GM12892 (cell line): ENCODE results near the gene SLC66A2.

Source experiments
- POLR2A ChIP-seq: IDR thresholded peaks from 2 replicates; pipeline ENCODE4 v1.6.1; 2011; ENCODE audit warnings: low read depth, low read length, control low read depth
- POLR2AphosphoS5 ChIP-seq: IDR thresholded peaks from 2 replicates; pipeline ENCODE4 v1.6.1; 2011; ENCODE audit warnings: low read depth, low read length, control low read depth
- TAF1 ChIP-seq: IDR thresholded peaks from 2 replicates; pipeline ENCODE4 v1.6.1; 2011; ENCODE audit warnings: low read depth, mild to moderate bottlenecking, control low read depth, low read length, borderline replicate concordance

DNA sequence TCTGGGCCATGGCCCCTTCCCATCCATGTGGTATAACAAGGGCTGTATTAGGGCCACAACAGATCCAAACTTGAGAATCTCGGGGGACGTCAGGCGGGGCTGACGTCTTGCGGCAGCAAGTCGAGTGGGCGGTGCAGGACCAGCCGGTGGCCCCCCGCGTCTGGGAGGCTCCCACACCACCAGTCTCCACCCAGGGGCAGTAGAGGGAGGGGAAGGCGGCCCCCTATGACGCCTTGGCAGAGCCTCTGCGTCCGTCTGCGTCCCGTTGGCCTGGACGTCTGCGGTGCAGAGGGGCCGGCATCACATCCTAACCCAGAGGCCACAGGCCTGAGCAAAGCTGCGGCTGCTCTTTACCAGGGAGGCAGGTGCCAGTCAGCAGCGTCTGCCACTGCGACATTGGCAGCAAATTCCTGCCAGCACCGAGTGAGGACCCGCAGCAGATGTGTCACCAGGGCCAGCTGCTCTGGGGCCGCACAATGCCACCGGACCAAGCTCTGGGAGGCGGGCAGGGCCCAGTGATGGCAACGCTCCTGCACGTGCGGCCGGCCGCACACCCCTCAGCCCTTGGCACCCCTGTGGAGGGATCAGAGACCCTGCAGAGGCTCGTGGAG is 79.9 kb downstream of the SLC66A2 start:
- no peak for TF ChIP-seq POLR2A
- no peak for TF ChIP-seq POLR2AphosphoS5
- no peak for TF ChIP-seq TAF1
